Superior temporal gyrus (tissue), 1 donor: ENCODE data around the gene BLOC1S2.
"Not testable (repeated sequence)": the region's sequence is repeated elsewhere in the genome, so short reads cannot be mapped to it uniquely, and the experiment has no call there.

Source experiments
- DNase-seq: peaks from one replicate; pipeline ENCODE4 v3.0.0-alpha.2; 2016; ENCODE audit errors: extremely low spot score

BLOC1S2 gene

GRCh38 chr10:100286051-100287033, at the start of gene BLOC1S2:
Gene BLOC1S2, minus strand, starts transcription at chr10:100286680. Its CDS starts 21 bp downstream, at chr10:100286659.
- DNase-seq = peak; percentile 90

DNA sequence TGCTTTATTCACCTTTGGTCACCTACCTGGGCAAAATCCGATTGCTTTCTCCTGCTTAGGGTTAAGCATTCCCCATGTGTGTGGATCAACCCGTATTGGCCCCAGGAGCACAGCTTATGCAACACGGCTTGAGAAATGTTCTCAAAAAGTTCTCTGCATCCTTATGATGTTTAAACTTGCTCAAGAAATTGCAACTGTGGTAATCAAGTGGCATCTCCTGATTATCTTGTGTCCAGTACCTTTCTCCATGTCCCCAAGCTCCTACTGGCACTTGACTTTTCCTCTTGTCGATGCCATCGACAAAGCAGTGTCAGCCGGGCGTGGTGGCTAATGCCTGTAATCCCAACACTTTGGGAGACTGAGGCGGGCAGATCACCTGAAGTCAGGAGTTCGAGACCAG, 48.3 kb upstream of the BLOC1S2 start:
- no peak for DNase-seq

DNA sequence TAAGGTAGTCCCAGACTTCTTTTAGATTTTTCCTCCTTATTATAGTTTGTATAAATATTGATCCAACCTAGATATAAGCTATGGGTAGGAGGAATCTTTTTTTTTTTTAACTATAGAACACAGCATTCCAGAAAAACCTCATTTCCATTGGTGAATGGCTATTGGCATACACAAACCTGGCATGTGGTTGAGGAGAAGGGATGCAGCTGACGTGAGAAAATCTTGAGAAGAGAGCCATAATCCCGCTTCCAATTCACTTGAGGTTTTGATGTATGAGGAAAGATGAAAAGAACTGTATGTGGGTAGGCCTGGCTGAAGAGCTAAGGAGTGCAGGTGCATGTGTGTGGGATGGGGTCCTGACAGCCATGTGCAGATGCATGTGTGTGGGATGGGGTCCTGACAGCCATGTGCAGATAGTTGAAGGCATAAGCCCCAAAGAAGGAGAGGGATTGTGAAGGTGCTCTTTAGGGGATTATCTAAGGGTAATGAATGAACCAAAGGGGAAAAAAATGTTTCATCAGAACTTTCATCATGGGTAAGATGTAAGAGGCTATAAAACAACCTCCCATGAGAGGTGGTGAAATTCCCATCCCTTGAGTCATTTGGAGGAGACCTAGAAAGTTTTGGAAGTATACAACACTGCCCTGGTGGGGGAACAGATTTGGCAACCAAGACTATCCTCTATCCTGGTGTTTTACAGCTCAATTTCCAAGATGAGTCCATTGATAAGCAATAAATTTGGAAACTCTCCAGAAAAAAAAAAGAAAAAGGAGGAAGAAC, 47.4 kb upstream of the BLOC1S2 start:
- no peak for DNase-seq

GRCh38 chr10:100333106-100333505, 46.6 kb upstream of the BLOC1S2 start:
- no peak for DNase-seq

GRCh38 chr10:100330079-100330478, 43.6 kb upstream of the BLOC1S2 start, which contains the start of gene PKD2L1:
Gene PKD2L1, minus strand, starts transcription at chr10:100330228. Its CDS starts 125 bp downstream, at chr10:100330103.
- DNase-seq = no peak

- no peak for DNase-seq
Observed at GRCh38 chr10:100328198-100328597, 41.7 kb upstream of the BLOC1S2 start.

- DNase-seq = no peak
Observed at GRCh38 chr10:100327718-100328009, 41.2 kb upstream of the BLOC1S2 start.

DNA sequence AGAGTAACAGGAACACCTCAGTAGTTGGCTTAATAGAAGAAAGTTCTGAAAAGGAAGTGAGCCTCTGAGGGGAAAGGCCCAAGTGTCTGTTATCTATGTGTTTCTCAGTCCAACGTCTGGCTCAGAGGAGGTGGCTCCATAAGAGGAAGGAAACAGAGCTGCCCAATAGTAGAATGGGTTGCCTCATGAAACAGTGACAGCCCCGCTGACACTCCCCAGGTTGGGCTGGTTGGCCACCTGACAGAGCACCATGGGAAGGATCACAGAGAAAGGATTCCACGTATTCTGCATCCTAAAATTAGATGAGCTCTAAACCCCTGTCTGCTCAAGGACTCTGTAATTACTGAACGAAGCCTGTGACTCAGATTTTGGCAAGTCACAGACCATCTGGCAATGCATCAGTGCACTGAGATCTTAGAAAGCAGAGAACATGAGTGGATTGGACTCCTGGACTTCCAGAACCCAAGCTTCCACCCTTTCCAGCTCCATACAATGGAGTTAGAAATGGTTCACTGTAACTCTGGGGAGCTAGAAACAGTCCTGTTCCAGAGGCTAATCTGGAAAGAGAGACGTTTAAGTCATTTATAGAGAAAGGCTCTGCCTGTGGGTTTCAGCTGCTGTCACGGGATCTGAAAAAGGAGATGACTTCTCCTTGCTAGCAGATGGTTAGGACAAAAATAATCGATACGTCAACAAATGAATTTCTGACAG, 40.7 kb upstream of the BLOC1S2 start:
- peak; percentile 77 for DNase-seq

GRCh38 chr10:100325158-100325557, 38.7 kb upstream of the BLOC1S2 start:
- DNase-seq = no peak

DNA sequence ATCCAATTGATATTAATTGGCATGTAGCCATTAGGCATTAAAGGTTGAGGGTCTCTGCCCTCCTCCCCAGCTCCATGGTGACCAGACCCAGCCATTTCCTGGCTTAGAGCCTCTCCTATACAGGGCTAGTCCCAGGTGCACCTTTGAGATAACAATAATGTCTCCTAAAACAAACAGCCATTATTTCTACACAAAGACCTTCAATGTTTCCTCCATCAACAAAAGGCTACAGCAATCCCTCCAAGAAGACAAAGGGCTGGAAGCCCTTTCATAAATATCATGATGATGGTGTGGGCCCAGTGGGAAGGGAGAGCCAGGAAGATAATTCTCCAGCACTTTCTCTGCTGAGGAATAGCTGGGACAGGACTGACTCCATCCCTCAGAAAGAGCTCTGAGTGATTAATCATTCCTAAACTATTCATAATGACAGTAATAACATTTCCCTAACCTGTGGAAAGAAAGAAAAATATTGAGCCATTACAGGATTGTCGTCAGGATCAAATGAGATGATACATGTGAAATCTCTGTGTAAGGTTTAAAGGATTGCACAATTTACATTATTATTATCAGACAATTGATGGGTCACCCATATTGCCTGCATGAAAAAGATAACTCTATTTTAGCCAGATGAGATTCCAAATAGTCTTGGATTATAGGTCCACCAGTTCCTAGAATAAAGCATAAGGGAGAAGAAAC, 33.4 kb upstream of the BLOC1S2 start:
- peak; percentile 88 for DNase-seq

DNA sequence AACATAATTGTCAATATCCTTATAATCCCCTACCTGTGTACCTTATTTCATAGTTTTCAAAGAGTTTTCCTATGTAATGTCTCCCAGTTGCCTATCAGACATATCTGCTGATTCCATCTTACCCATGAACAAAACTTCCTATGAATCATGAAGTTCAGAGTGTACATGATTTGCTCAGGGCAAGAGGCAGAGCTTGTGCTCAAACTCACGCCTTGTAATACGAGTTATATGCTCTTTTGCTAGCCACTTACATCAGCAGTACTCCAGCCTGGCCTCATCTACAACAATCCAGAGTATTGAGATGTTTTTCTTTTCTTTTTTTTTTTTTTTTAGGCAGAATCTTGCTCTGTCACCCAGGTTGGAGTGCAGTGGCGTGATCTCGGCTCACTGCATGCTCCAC, 31.7 kb upstream of the BLOC1S2 start:
- DNase-seq = no peak

DNA sequence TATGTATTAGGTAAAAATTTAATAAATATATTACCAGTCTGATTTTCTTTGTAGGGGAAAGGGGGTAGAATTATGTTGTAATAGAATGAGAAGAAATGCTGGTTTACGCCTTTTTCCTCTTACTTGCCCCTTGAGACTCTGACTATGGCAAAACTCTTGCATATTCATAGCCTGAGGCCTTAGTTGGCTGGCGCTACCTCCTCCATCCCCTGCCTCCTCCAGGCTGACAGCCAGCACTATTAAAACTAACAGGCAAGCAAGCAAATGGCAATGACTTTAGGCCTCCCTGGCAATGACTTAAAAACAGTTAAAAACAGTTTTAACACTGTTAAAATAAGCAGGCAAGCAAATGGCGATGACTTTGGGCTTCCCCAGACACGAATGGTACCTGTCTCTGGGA, 29.1 kb upstream of the BLOC1S2 start:
- DNase-seq = no peak

GRCh38 chr10:100311298-100311697, 24.8 kb upstream of the BLOC1S2 start:
- no peak for DNase-seq

DNA sequence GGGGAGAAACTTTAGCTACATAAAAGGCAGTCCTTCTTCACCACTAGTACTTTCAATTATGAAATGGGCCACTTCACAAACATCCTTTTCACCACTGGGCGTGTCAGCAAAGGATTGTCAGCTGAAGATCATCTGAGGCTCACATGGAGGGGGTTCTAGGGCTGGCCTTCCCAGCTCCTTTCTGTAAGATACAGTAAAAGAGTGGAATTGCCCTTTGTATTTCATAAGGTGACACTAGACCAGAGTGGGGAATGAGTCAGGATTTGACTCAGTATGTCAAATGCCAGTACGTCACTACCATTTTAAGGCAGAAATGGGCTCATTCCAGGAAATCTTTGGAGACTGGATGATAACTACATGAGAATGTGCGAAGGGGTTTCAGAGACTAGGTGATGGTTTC, 21.2 kb upstream of the BLOC1S2 start:
- no peak for DNase-seq

GRCh38 chr10:100306861-100307260, 20.4 kb upstream of the BLOC1S2 start:
- no peak for DNase-seq

- DNase-seq = no peak
Observed at GRCh38 chr10:100304414-100304813, 17.9 kb upstream of the BLOC1S2 start.

DNA sequence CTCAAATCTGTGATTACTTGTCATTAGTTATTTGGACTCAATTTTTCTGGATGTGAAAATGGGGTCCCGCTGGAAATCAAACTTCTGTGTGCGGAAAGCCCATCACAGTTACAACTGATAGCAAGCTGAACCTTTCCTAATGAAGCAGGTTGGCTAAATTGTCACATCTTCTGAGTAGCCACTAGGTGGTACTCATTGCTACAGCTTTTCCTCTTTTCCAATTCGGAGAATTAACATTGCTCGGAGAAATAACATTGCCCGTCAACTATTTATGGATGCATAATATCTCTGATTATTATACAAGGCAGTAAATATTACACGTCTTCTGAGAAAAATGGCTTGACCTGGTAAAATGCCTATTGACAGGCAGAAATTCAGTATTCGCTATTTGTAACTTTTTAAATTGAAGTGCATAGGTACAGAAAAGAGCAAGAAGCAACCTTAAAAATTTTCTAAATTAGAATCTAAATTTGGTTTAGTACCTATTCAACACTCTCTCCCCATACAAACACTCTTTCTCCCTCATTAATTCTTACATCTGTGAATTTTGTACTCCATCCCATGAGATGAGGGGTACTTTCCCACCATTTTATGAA, 17.3 kb upstream of the BLOC1S2 start:
- DNase-seq = peak; percentile 80

DNA sequence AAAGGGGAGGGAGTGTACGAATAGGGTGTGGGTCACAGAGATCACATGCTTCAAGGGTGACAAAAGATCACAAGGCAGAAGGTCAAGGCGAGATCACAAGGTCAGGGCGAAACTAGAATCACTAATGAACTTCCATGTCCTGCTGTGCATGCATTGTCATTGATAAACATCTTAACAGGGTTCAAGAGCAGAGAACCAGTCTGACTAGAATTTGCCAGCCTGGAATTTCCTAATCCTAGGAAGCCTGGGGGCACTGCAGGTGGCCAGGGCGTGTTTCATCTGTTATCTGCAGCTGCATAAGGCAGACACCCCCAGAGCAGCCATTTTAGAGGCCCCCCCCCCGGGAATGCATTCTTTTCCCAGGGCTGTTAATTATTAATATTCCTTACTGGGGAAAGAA, 14.6 kb upstream of the BLOC1S2 start:
- DNase-seq = not testable (repeated sequence)

DNA sequence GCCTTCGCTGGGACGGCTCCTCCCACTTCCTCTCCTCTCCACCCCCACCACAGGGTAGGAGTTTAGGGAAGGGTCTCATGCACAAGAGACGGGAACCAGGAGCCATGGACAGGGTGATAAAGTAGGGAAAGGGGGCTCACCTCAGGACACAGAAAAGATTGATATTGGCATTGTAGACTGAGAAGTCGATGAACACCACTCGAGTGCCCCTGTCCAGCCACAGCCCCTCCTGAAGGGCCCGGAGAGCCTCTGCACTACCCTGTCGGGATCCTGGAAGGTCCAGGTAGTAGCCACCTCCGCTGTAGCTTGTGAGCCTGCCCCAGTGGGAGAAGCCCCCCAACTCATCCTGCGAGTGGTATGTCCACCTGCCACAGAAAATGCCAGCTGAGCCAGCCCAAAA, 10.8 kb upstream of the BLOC1S2 start:
- no peak for DNase-seq

- no peak for DNase-seq
Observed at GRCh38 chr10:100293066-100293465, 6.6 kb upstream of the BLOC1S2 start.

DNA sequence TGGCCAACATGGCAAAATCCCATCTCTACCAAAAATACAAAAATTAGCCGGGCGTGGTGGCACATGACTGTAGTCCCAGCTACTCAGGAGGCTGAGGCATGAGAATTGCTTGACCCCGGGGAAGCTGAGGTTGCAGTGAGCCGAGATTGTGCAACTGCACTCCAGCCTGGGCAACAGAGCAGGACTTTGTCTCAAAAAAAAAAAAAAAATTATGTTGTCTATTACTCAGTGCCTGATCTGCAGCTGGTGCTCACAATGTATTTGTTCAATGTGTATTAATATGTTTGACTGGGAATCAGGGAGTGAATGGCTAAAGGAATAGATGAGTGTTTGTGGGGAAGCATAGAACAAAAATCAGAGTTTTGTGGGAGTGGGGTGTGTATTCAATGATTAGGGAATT, 5.8 kb upstream of the BLOC1S2 start:
- DNase-seq = not testable (repeated sequence)
